H9 (cell line): Measurements from ENCODE around the gene AP1AR. TPM values are rescaled to one million over a fixed set of nuclear protein-coding genes. Genes with fewer than 3 reads are reported as not detected.

Experiments used
- DNase-seq: peaks from one replicate; pipeline ENCODE4 v3.0.0-alpha.2; 2017
- H2AFZ ChIP-seq: one replicate; pipeline ENCODE4 v1.6.1; 2013; ENCODE audit warnings: mild to moderate bottlenecking, low read length, control low read depth, moderate library complexity
- H2AK5ac ChIP-seq: 2 replicates; pipeline ENCODE4 v1.6.1; 2013; ENCODE audit warnings: low read length, control low read depth, mixed read lengths; ENCODE audit not compliant: insufficient read length
- H2BK120ac ChIP-seq: one replicate; pipeline ENCODE4 v1.6.1; 2013; ENCODE audit warnings: low read depth, mild to moderate bottlenecking, low read length, control low read depth, inconsistent platforms; ENCODE audit not compliant: poor library complexity, severe bottlenecking
- H2BK12ac ChIP-seq: 2 replicates; pipeline ENCODE4 v1.6.1; 2013; ENCODE audit warnings: low read length, control low read depth, mixed read lengths, low read depth; ENCODE audit not compliant: insufficient read length
- H2BK15ac ChIP-seq: 2 replicates; pipeline ENCODE4 v1.6.1; 2013; ENCODE audit warnings: low read depth, low read length, control low read depth
- H2BK20ac ChIP-seq: one replicate; pipeline ENCODE4 v1.6.1; 2013; ENCODE audit warnings: low read depth, mild to moderate bottlenecking, low read length, control low read depth, inconsistent platforms; ENCODE audit not compliant: poor library complexity, severe bottlenecking
- H2BK5ac ChIP-seq: 2 replicates; pipeline ENCODE4 v1.6.1; 2013; ENCODE audit warnings: low read length, control low read depth, mixed read lengths; ENCODE audit not compliant: insufficient read length
- H3K14ac ChIP-seq: 2 replicates; pipeline ENCODE4 v1.6.1; 2013; ENCODE audit warnings: low read length, control low read depth; ENCODE audit not compliant: insufficient read depth
- H3K18ac ChIP-seq: 2 replicates; pipeline ENCODE4 v1.6.1; 2013; ENCODE audit warnings: low read depth, mild to moderate bottlenecking, mixed read lengths, low read length, control low read depth; ENCODE audit not compliant: insufficient read length
- H3K23ac ChIP-seq: 2 replicates; pipeline ENCODE4 v1.6.1; 2013; ENCODE audit warnings: low read length, control low read depth, mixed read lengths, low read depth; ENCODE audit not compliant: insufficient read length
- H3K23me2 ChIP-seq: 2 replicates; pipeline ENCODE4 v1.6.1; 2013; ENCODE audit warnings: low read depth, mild to moderate bottlenecking, mixed read lengths, low read length, control low read depth; ENCODE audit not compliant: insufficient read length, poor library complexity, severe bottlenecking
- H3K27ac ChIP-seq: 2 replicates; pipeline ENCODE4 v1.5.1; 2013; ENCODE audit warnings: low read length, control low read depth, mixed read lengths, low read depth; ENCODE audit not compliant: insufficient read length
- H3K27me3 ChIP-seq: 2 replicates; pipeline ENCODE4 v1.6.1; 2013; ENCODE audit warnings: low read length, control low read depth, inconsistent platforms; ENCODE audit not compliant: insufficient read depth
- H3K4ac ChIP-seq: 2 replicates; pipeline ENCODE4 v1.6.1; 2013; ENCODE audit warnings: low read depth, mild to moderate bottlenecking, control low read depth, inconsistent platforms, low read length, moderate library complexity
- H3K4me1 ChIP-seq: 2 replicates; pipeline ENCODE4 v1.6.1; 2013; ENCODE audit warnings: low read length, control low read depth, inconsistent platforms; ENCODE audit not compliant: insufficient read depth
- H3K4me2 ChIP-seq: 2 replicates; pipeline ENCODE4 v1.6.1; 2013; ENCODE audit warnings: low read length, control low read depth, mixed read lengths; ENCODE audit not compliant: insufficient read length, insufficient read depth
- H3K56ac ChIP-seq: 2 replicates; pipeline ENCODE4 v1.6.1; 2013; ENCODE audit warnings: low read depth, mild to moderate bottlenecking, mixed read lengths, low read length, control low read depth; ENCODE audit not compliant: insufficient read length
- H3K79me1 ChIP-seq: 2 replicates; pipeline ENCODE4 v1.6.1; 2013; ENCODE audit warnings: low read depth, mild to moderate bottlenecking, moderate library complexity, low read length, control low read depth, inconsistent platforms; ENCODE audit not compliant: insufficient read depth, poor library complexity, severe bottlenecking
- H3K79me2 ChIP-seq: 2 replicates; pipeline ENCODE4 v1.6.1; 2013; ENCODE audit warnings: low read length, control low read depth, inconsistent platforms; ENCODE audit not compliant: insufficient read depth
- H3K9ac ChIP-seq: 2 replicates; pipeline ENCODE4 v1.6.1; 2013; ENCODE audit warnings: low read length, control low read depth, mixed read lengths; ENCODE audit not compliant: insufficient read length; ENCODE audit errors: extremely low read depth
- H3K9me3 ChIP-seq: one replicate; pipeline ENCODE4 v1.6.1; 2013; ENCODE audit warnings: low read depth, low read length, inconsistent platforms; ENCODE audit not compliant: control insufficient read depth
- H3T11ph ChIP-seq: one replicate; pipeline ENCODE4 v1.6.1; 2013; ENCODE audit warnings: mild to moderate bottlenecking, low read length, control low read depth, inconsistent platforms
- H4K20me1 ChIP-seq: one replicate; pipeline ENCODE4 v1.6.1; 2013; ENCODE audit not compliant: control insufficient read depth, insufficient read length, insufficient read depth
- H4K5ac ChIP-seq: 2 replicates; pipeline ENCODE4 v1.6.1; 2013; ENCODE audit warnings: low read depth, mild to moderate bottlenecking, mixed read lengths, low read length, control low read depth; ENCODE audit not compliant: insufficient read length
- H4K8ac ChIP-seq: replicated peaks from 2 replicates; pipeline ENCODE4 v1.6.1; 2013; ENCODE audit warnings: low read length, control low read depth, mixed read lengths, low read depth; ENCODE audit not compliant: insufficient read length
- H4K91ac ChIP-seq: 2 replicates; pipeline ENCODE4 v1.6.1; 2013; ENCODE audit warnings: low read depth, mild to moderate bottlenecking, moderate library complexity, mixed read lengths, low read length, control low read depth; ENCODE audit not compliant: insufficient read length
- H3K27ac Mint-ChIP-seq, 3 experiments: 2 replicates in 2 of 3; 3 replicates in 1 of 3; pipeline ENCODE4 v1.8.0; 2020 to 2021; ENCODE audit warnings: mixed read lengths in 3 of 3, mild to moderate bottlenecking in 1 of 3, moderate library complexity in 1 of 3
- H3K27me3 Mint-ChIP-seq: 2 replicates; pipeline ENCODE4 v1.8.0; 2021; ENCODE audit warnings: low read depth, mild to moderate bottlenecking, moderate library complexity, mixed read lengths
- H3K36me3 Mint-ChIP-seq, 3 experiments: 2 replicates in 2 of 3; 3 replicates in 1 of 3; pipeline ENCODE4 v1.8.0; 2020 to 2021; ENCODE audit warnings: low read depth in 3 of 3, mixed read lengths in 3 of 3; ENCODE audit not compliant: insufficient read depth in 1 of 3
- H3K4me1 Mint-ChIP-seq, 2 experiments: 2 replicates each; pipeline ENCODE4 v1.8.0; 2020; ENCODE audit warnings: mixed read lengths in 2 of 2
- H3K4me3 Mint-ChIP-seq, 2 experiments: 2 replicates in 1 of 2; 3 replicates in 1 of 2; pipeline ENCODE4 v1.8.0; 2020 to 2021; ENCODE audit warnings: mild to moderate bottlenecking in 2 of 2, mixed read lengths in 2 of 2, moderate library complexity in 1 of 2
- H3K9me3 Mint-ChIP-seq, 2 experiments: 2 replicates in 1 of 2; 3 replicates in 1 of 2; pipeline ENCODE4 v1.8.0; 2020; ENCODE audit warnings: mild to moderate bottlenecking in 2 of 2, mixed read lengths in 2 of 2, moderate library complexity in 1 of 2
- WGBS: extraction: QIAGEN DNeasy Blood & Tissue Kit; methylation state at CpG from one replicate; pipeline ENCODE4 v1.1.7; 2013; ENCODE audit warnings: missing lambda C conversion rate, low lambda C conversion rate, mixed read lengths; ENCODE audit not compliant: insufficient read length; ENCODE audit errors: extremely low coverage; 5-methylcytosine and 5-hydroxymethylcytosine counted together
- total RNA-seq: library from RNA; stranded (reverse); gene quantifications from 2 replicates; pipeline ENCODE4 v1.2.1, GENCODE V29; 2021
- TF ChIP-seq, protein P1 (sequence below): fragments of 200-600 bp; sonication (generic); conservative IDR thresholded peaks from 3 replicates; pipeline ENCODE4 v1.8.0; 2021; ENCODE audit warnings: antibody characterized with exemption, mild to moderate bottlenecking

The AP1AR gene
- total RNA-seq, 1 experiment from 2014 or later: 24.2 TPM

DNA sequence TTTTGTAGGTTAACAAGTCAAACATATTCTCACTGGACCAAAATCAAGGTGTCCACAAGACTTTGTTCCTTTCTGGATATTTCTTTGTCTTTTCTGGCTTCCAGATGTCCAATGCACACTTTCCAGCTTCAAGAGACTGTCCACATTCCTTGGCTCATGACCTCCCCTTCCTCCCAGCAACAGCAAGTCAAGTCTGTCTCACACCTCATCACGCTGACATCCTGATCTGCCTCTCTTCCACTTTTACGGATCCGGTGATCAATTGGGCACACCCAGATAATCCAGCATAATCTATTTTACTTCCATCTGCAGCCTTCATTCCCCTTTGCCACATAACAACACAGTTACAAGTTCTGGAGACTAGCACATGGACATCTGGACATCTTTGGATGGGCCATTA, 44.5 kb downstream of the AP1AR start:
- H3K27ac Mint-ChIP-seq: no peak overlapping the region
- H3K18ac ChIP-seq: no peak overlapping the region
- peaks cover 9 to 14% (median 11%) of the 10 kb centered on the region in 3 experiments; a peak in 5 of 7 replicates for H3K36me3 Mint-ChIP-seq
- H3K9me3 ChIP-seq: no peaks in the 10 kb centered on the region
- no peak overlapping the region for H3T11ph ChIP-seq
- TF ChIP-seq, protein P1, sequence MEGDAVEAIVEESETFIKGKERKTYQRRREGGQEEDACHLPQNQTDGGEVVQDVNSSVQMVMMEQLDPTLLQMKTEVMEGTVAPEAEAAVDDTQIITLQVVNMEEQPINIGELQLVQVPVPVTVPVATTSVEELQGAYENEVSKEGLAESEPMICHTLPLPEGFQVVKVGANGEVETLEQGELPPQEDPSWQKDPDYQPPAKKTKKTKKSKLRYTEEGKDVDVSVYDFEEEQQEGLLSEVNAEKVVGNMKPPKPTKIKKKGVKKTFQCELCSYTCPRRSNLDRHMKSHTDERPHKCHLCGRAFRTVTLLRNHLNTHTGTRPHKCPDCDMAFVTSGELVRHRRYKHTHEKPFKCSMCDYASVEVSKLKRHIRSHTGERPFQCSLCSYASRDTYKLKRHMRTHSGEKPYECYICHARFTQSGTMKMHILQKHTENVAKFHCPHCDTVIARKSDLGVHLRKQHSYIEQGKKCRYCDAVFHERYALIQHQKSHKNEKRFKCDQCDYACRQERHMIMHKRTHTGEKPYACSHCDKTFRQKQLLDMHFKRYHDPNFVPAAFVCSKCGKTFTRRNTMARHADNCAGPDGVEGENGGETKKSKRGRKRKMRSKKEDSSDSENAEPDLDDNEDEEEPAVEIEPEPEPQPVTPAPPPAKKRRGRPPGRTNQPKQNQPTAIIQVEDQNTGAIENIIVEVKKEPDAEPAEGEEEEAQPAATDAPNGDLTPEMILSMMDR: no peak
- no peak overlapping the region for H3K9ac ChIP-seq
- no peak overlapping the region for H3K14ac ChIP-seq
- no peak for DNase-seq
- H3K79me1 ChIP-seq: no peaks in the 10 kb centered on the region
- H2BK12ac ChIP-seq: no peak overlapping the region
- H3K23me2 ChIP-seq: no peaks in the 10 kb centered on the region
- no peak overlapping the region for H2BK20ac ChIP-seq
- no peak overlapping the region for H3K27ac ChIP-seq
- H3K9me3 Mint-ChIP-seq: peaks cover 4 to 8% of the 10 kb centered on the region in 2 experiments; a peak in 4 of 5 replicates
- WGBS: no CpG with 5 or more reads among the region's 3 CpGs
- no peaks in the 10 kb centered on the region for H4K20me1 ChIP-seq
- peaks cover 3% of the 10 kb centered on the region; the same call in 1 of the 2 replicates for H3K4me1 ChIP-seq
- H3K4me1 Mint-ChIP-seq: peaks cover 10 to 12% of the 10 kb centered on the region in 2 experiments
- no peaks in the 10 kb centered on the region for H3K27me3 ChIP-seq
- no peak overlapping the region for H3K4ac ChIP-seq
- H3K23ac ChIP-seq: no peak overlapping the region
- no peak overlapping the region for H2AFZ ChIP-seq
- H3K79me2 ChIP-seq: no peaks in the 10 kb centered on the region
- H3K4me3 Mint-ChIP-seq: no peak overlapping the region
- no peak overlapping the region for H4K91ac ChIP-seq
- H4K5ac ChIP-seq: no peak overlapping the region
- no peak overlapping the region for H2BK120ac ChIP-seq
- no peak overlapping the region for H2AK5ac ChIP-seq
- no peak overlapping the region for H4K8ac ChIP-seq
- H2BK5ac ChIP-seq: no peak overlapping the region
- H3K4me2 ChIP-seq: no peak overlapping the region
- no peak overlapping the region for H2BK15ac ChIP-seq
- no peak overlapping the region for H3K56ac ChIP-seq
- H3K27me3 Mint-ChIP-seq: no peaks in the 10 kb centered on the region
